ENCODE measurements around the gene GPR153. TPM values are rescaled to one million over a fixed set of nuclear protein-coding genes. Genes with fewer than 3 reads are reported as not detected.

The GPR153 gene
- polyA plus RNA-seq, 1 of the 3 experiments (the other 2 are of a cell fraction), result 6.6 TPM

GRCh38 chr1:6268415-6268814, 7.5 kb upstream of the GPR153 start:
- Histone ChIP-seq H3K9ac (no peak overlapping the region), H3K9me3 (no peaks in the 10 kb centered on the region), H3K4me1 (ENCODE audit: control insufficient read depth in 1 of 2, insufficient read depth in 2 of 2, low read depth in 1 of 2, low read length in 1 of 2) (peaks cover 7 to 49% of the 10 kb centered on the region in 2 experiments; a peak in 2 of 4 replicates), H3K4me3 (ENCODE audit: low read depth in 2 of 2, low read length in 1 of 2) (no peak overlapping the region), H2AFZ (ENCODE audit: low read depth) (no peak overlapping the region), H3K27ac (ENCODE audit: low read depth in 2 of 2, low read length in 1 of 2) (no peak overlapping the region; a peak in 1 of 4 replicates), H3K36me3 (replicated peaks in 1 of 2; ENCODE audit: control insufficient read depth in 1 of 2, insufficient read depth in 2 of 2, low read length in 1 of 2) (no peaks in the 10 kb centered on the region), H3K9me2 (no peaks in the 10 kb centered on the region), H3K4me2 (no peak overlapping the region), H3K27me3 (ENCODE audit: insufficient read depth) (no peaks in the 10 kb centered on the region), H3K79me2 (ENCODE audit: insufficient read depth) (no peaks in the 10 kb centered on the region), H4K20me1 (ENCODE audit: insufficient read depth) (peaks cover 10% of the 10 kb centered on the region; the same call in 1 of the 2 replicates), H3F3A (replicated peaks; ENCODE audit: insufficient read depth) (no peaks in the 10 kb centered on the region)
- ChIA-PET CTCF (interaction anchor here (0.9 to 3.3 kb wide), 4 partner anchors 22 to 169 kb away, joined by 3 to 22 read pairs (median 6); no protein-coding TSS in a partner anchor), POLR2A (interaction anchor here (0.6 kb wide), 1 partner anchor 9 kb away, joined by 3 read pairs; no protein-coding TSS in a partner anchor)
- 98% methylated on average over 8 of the region's 21 CpGs for WGBS (ENCODE audit: low lambda C conversion rate)
- DNase-seq, result no peak
- no peak for TF ChIP-seq EP300 (IDR thresholded peaks at IDR 0.05; ENCODE audit: borderline replicate concordance in 1 of 2, low read depth in 1 of 2, low read length in 1 of 2)
- TF ChIP-seq GATA2 (CRISPR knock-in tag; IDR thresholded peaks at IDR 0.05), result no peak
- TF ChIP-seq USF2 (IDR thresholded peaks at IDR 0.05; ENCODE audit: borderline replicate concordance, low read depth, low read length), result no peak
- TF ChIP-seq TCF12 (IDR thresholded peaks at IDR 0.05), result no peak
- no peak for TF ChIP-seq SIN3A (IDR thresholded peaks at IDR 0.05; ENCODE audit: borderline replicate concordance, low read depth, low read length)
- no peak for TF ChIP-seq RCOR1 (IDR thresholded peaks at IDR 0.05; ENCODE audit: low read length)
- TF ChIP-seq TAF1 (IDR thresholded peaks at IDR 0.05; ENCODE audit: borderline replicate concordance, low read depth, low read length), result no peak

DNA sequence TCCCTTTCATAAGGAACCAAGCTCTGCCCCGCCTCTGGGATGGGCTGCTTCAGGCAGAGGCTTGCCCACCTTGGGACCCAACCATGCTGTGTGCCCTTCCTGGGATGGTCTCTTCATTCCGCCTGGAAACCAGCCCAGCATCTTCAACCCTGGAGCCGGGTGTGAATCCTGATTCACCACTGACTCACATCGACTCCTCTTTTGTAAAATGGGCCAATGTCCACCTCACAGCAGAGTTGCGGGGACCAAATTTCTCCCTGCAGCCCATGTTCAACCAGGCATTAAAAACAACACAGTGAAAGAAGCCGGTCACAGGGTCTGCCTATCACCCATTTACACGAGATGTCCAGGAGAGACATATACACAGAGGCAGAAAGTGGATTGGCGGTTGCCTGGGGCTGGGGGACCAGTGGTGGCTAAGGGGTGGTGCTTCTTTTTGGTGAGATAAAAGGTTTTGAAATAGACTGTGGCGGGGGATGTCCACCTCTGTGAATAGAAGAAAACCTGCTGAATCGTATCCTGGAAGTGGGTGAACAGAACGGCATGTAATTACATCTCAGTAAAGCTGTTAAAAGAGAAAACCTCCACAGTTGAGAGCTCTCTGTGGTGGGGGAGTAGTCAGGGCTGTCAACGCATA, 6.9 kb upstream of the GPR153 start:
- no peaks in the 10 kb centered on the region for H3F3A ChIP-seq (replicated peaks; ENCODE audit: insufficient read depth)
- no peaks in the 10 kb centered on the region for H3K9me3 ChIP-seq
- H3K9me2 ChIP-seq, result no peaks in the 10 kb centered on the region
- no peaks in the 10 kb centered on the region for H3K27me3 ChIP-seq (ENCODE audit: insufficient read depth)
- H3K79me2 ChIP-seq (ENCODE audit: insufficient read depth), result no peaks in the 10 kb centered on the region
- peaks cover 5% of the 10 kb centered on the region; the same call in 1 of the 2 replicates for H4K20me1 ChIP-seq (ENCODE audit: insufficient read depth)
- ChIA-PET CTCF (interaction anchor here (1.0 to 3.3 kb wide), 3 partner anchors 21 to 42 kb away, joined by 3 to 22 read pairs (median 8); no protein-coding TSS in a partner anchor), POLR2A (no interaction called here)
- H2AFZ ChIP-seq (ENCODE audit: low read depth), result no peak overlapping the region
- DNase-seq, result no peak
- no peak for TF ChIP-seq GABPA (IDR thresholded peaks at IDR 0.05; ENCODE audit: low read depth)
- TF ChIP-seq, protein P1, sequence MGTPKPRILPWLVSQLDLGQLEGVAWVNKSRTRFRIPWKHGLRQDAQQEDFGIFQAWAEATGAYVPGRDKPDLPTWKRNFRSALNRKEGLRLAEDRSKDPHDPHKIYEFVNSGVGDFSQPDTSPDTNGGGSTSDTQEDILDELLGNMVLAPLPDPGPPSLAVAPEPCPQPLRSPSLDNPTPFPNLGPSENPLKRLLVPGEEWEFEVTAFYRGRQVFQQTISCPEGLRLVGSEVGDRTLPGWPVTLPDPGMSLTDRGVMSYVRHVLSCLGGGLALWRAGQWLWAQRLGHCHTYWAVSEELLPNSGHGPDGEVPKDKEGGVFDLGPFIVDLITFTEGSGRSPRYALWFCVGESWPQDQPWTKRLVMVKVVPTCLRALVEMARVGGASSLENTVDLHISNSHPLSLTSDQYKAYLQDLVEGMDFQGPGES (IDR thresholded peaks at IDR 0.05; ENCODE audit: low read depth, low read length), result no peak
- TF ChIP-seq JUND (IDR thresholded peaks at IDR 0.05), result no peak
- TF ChIP-seq CHD2 (IDR thresholded peaks at IDR 0.05; ENCODE audit: low read length, partially characterized antibody), result no peak
- TF ChIP-seq ELF1 (IDR thresholded peaks at IDR 0.05), result no peak
- no peak for TF ChIP-seq FOSL2 (IDR thresholded peaks at IDR 0.05; ENCODE audit: borderline replicate concordance, low read depth)
- no peak for TF ChIP-seq SMC3 (IDR thresholded peaks at IDR 0.05; ENCODE audit: low read depth, low read length)
- TF ChIP-seq SIN3A (IDR thresholded peaks at IDR 0.05; ENCODE audit: borderline replicate concordance, low read depth, low read length), result no peak
- TF ChIP-seq NFIC (IDR thresholded peaks at IDR 0.05; ENCODE audit: borderline replicate concordance), result no peak
- whole genome bisulfite sequencing (ENCODE audit: low lambda C conversion rate), result 86% methylated on average over 10 of the region's 12 CpGs
- no peak overlapping the region for H3K4me2 ChIP-seq
- no peak overlapping the region for H3K4me3 ChIP-seq (ENCODE audit: low read depth in 2 of 2, low read length in 1 of 2)
- no peaks in the 10 kb centered on the region for H3K36me3 ChIP-seq (replicated peaks in 1 of 2; ENCODE audit: control insufficient read depth in 1 of 2, insufficient read depth in 2 of 2, low read length in 1 of 2)
- no peak overlapping the region for H3K27ac ChIP-seq (ENCODE audit: low read depth in 2 of 2, low read length in 1 of 2)
- peaks cover under 1 to 49% of the 10 kb centered on the region in 2 experiments; a peak in 2 of 4 replicates for H3K4me1 ChIP-seq (ENCODE audit: control insufficient read depth in 1 of 2, insufficient read depth in 2 of 2, low read depth in 1 of 2, low read length in 1 of 2)
- no peak overlapping the region for H3K9ac ChIP-seq

Measured in SK-N-SH (cell line).